CD4-positive, alpha-beta T cell treated with Interferon alpha-2 for 1 hour (primary cell): ENCODE measurements around the gene ANXA2R.
"Not testable (repeated sequence)": the region's sequence is repeated elsewhere in the genome, so short reads cannot be mapped to it uniquely, and the experiment has no call there.

Experiments used
- DNase-seq, 2 donors: peaks; one replicate each; pipeline ENCODE4 v3.0.0-alpha.2; 2020 to 2022

The ANXA2R gene

GRCh38 chr5:43027054-43027785 lies 12.9 kb downstream of the ANXA2R start:
- no peak for DNase-seq

GRCh38 chr5:43025184-43025950 lies 14.8 kb downstream of the ANXA2R start:
- DNase-seq, result not testable (repeated sequence)

- DNase-seq, result no peak
Measured at GRCh38 chr5:43024217-43024616, 15.9 kb downstream of the ANXA2R start.

GRCh38 chr5:43021151-43021550 lies 19.0 kb downstream of the ANXA2R start:
- DNase-seq, result no peak

GRCh38 chr5:43020399-43020746 lies 19.7 kb downstream of the ANXA2R start:
- DNase-seq, result peak; percentile 47 to 64

- peak; percentile 92 to 95 for DNase-seq
Measured at GRCh38 chr5:43019614-43020398, 20.3 kb downstream of the ANXA2R start.

GRCh38 chr5:43019291-43019613 lies 20.9 kb downstream of the ANXA2R start:
- no peak for DNase-seq

- DNase-seq, result no peak
Measured at GRCh38 chr5:43017428-43017815, 22.7 kb downstream of the ANXA2R start.

- DNase-seq, result no peak
Measured at GRCh38 chr5:43016217-43016779, 23.8 kb downstream of the ANXA2R start.

- DNase-seq, result no peak
Measured at GRCh38 chr5:43014522-43014921, 25.6 kb downstream of the ANXA2R start.

GRCh38 chr5:43010935-43011315 lies 29.2 kb downstream of the ANXA2R start:
- DNase-seq, result no peak

- DNase-seq, result peak; percentile 93 to 95
Measured at GRCh38 chr5:43008363-43009153, 31.6 kb downstream of the ANXA2R start.

GRCh38 chr5:43007911-43008362 lies 32.2 kb downstream of the ANXA2R start:
- DNase-seq, result peak; percentile 87 to 91

- peak; percentile 84 to 85 for DNase-seq
Measured at GRCh38 chr5:43007246-43007910, 32.7 kb downstream of the ANXA2R start.

- DNase-seq, result no peak
Measured at GRCh38 chr5:43006424-43007202, 33.5 kb downstream of the ANXA2R start.

- no peak for DNase-seq
Measured at GRCh38 chr5:43005031-43005430, 35.1 kb downstream of the ANXA2R start.

GRCh38 chr5:43001748-43002147 lies 38.4 kb downstream of the ANXA2R start:
- DNase-seq, result no peak

- no peak for DNase-seq
Measured at GRCh38 chr5:43000914-43001313, 39.2 kb downstream of the ANXA2R start.

GRCh38 chr5:43000111-43000840 lies 39.8 kb downstream of the ANXA2R start:
- DNase-seq, result no peak

- DNase-seq, result peak in 1 of 2 donors; percentile 43
Measured at GRCh38 chr5:42995360-42995751, 44.8 kb downstream of the ANXA2R start.
